Psoas muscle (tissue), 8 donors: ENCODE results near the gene KRTAP10-12. TPM values are rescaled to one million over a fixed set of nuclear protein-coding genes. Genes with fewer than 3 reads are reported as not detected.

Experiments used
- ATAC-seq, 4 donors: fragments of 200-7000 bp; cut with Tn5 transposase; one replicate each; pipeline ENCODE4 v1.9.1; 2020; ENCODE audit warnings: moderate library complexity in 3 of 4, mild to moderate bottlenecking in 2 of 4
- DNase-seq, 2 donors: peaks; one replicate each; pipeline ENCODE4 v3.0.0-alpha.2; 2020
- H3K27ac ChIP-seq: fragments of 200-600 bp; one replicate; pipeline ENCODE4 v1.8.0; 2022
- H3K27me3 ChIP-seq, 3 donors: fragments of 200-600 bp in 1 of 3; one replicate each; pipeline versions ENCODE4 v1.6.1 to v1.8.0; 2013 to 2022; ENCODE audit warnings: low read length in 2 of 3, mild to moderate bottlenecking in 2 of 3, moderate library complexity in 1 of 3; ENCODE audit not compliant: insufficient read depth in 3 of 3
- H3K36me3 ChIP-seq, 2 donors: fragments of 200-600 bp in 1 of 2; one replicate each; pipeline versions ENCODE4 v1.6.1 to v1.8.0; 2013 to 2022; ENCODE audit warnings: low read depth in 1 of 2, mild to moderate bottlenecking in 1 of 2, moderate library complexity in 1 of 2; ENCODE audit not compliant: insufficient read depth in 1 of 2
- H3K4me1 ChIP-seq: fragments of 200-600 bp; one replicate; pipeline ENCODE4 v1.8.0; 2022
- H3K4me3 ChIP-seq: fragments of 200-600 bp; one replicate; pipeline ENCODE4 v1.8.0; 2022; ENCODE audit warnings: mild to moderate bottlenecking
- H3K9me3 ChIP-seq: fragments of 200-600 bp; one replicate; pipeline ENCODE4 v1.8.0; 2022
- WGBS, 3 donors: extraction: QIAGEN DNeasy Blood & Tissue Kit; methylation state at CpG; one replicate each; pipeline versions ENCODE4 v1.1.6 to v1.1.7; 2013; 5-methylcytosine and 5-hydroxymethylcytosine counted together
- intact Hi-C, 2 donors: fragments of 100-400 bp; cut with DNase I; formaldehyde crosslinking; loops; one replicate each; pipeline versions ENCODE4 v1.11.0 to v1.14.2; 2022
- polyA plus RNA-seq, 3 donors: library from polyadenylated mRNA; stranded (reverse); fragments of 200-250 nt; gene quantifications; one replicate each; pipeline ENCODE4 v1.2.3, GENCODE V29; 2013
- total RNA-seq, 4 donors: library from RNA; stranded (reverse); fragmentation: NEBNext Ultra II Directional in 2 of 4; extraction: Animal tissue kit (Norgen Biotek cat#: 25700) in 2 of 4; gene quantifications; one replicate each; pipeline versions ENCODE4 v1.2.1 to v1.2.4, GENCODE V29; 2021 to 2023
- TF ChIP-seq, protein P1 (sequence below): fragments of 200-600 bp; IDR thresholded peaks from one replicate; pipeline ENCODE4 v1.8.0; 2022; ENCODE audit warnings: antibody characterized with exemption
- donor health status: healthy with polysubstance abuse.
- donor health status: DM: no; HTN: no; CAD: no; lungs with moderate emphysema.
- donor health status: Bipolar disorder and iron deficiency.
- donor health status: healthy.
- donor health status: DM: yes; HTN: yes; CAD: no.
- donor health status: DM: no; HTN: no; CAD: no.
- donor health status: DM: no; HTN: no; CAD: no.
- donor health status: DM: yes; HTN: yes; CAD: no.

The KRTAP10-12 gene
- total and polyA plus RNA-seq, 7 donors, result not detected

DNA sequence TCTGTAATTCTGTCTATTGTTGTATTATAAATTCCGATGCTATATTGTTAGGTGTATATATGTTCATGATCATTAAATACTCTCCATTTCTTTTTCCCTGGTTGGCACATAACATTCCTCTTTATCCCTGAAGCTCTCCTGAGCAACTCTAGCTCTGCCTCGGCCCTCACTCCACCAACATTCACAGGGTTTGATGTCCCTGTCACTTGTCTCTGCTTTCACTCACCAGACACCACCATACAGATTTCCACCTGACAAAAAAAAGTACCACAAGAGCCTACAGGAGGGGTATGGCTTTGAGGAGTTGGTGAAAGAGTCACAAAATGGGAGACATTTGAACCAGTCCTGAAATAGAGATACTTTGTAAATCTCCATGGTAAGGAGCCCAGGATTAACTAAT lies 23.2 kb downstream of the KRTAP10-12 start:
- Histone ChIP-seq H3K9me3 (no peaks in the 10 kb centered on the region), H3K27ac (no peak overlapping the region), H3K4me3 (no peak overlapping the region), H3K4me1 (no peaks in the 10 kb centered on the region), H3K27me3 (peaks cover 0 to 67% (median 8%) of the 10 kb centered on the region in 3 donors), H3K36me3 (no peaks in the 10 kb centered on the region)
- ATAC-seq (no peak), DNase-seq (no peak)
- WGBS, 3 donors, result 88 to 92% (median 90%) methylated on average over 2 of the region's 2 CpGs
- intact Hi-C loops, result no loop called here
- TF ChIP-seq, protein P1, sequence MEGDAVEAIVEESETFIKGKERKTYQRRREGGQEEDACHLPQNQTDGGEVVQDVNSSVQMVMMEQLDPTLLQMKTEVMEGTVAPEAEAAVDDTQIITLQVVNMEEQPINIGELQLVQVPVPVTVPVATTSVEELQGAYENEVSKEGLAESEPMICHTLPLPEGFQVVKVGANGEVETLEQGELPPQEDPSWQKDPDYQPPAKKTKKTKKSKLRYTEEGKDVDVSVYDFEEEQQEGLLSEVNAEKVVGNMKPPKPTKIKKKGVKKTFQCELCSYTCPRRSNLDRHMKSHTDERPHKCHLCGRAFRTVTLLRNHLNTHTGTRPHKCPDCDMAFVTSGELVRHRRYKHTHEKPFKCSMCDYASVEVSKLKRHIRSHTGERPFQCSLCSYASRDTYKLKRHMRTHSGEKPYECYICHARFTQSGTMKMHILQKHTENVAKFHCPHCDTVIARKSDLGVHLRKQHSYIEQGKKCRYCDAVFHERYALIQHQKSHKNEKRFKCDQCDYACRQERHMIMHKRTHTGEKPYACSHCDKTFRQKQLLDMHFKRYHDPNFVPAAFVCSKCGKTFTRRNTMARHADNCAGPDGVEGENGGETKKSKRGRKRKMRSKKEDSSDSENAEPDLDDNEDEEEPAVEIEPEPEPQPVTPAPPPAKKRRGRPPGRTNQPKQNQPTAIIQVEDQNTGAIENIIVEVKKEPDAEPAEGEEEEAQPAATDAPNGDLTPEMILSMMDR, result no peak

DNA sequence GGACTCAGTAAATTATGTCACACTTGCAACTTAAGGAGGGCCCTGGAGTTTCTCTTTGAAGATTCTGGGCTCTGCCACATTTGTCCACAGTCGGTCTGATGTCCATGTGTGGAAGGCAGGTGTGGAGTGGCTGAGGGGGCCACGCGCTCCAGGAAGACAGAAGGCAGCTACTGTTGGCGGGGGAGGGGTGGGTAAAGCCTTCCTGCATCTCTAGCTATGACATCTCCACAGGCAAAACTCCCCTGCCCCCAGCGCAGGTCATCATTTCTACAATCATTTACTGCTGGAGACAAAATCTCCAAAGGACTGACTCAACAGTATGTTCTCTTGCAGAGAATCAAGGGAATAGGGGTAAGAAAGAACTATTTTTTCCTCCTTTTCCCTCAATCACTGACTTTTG lies 25.8 kb downstream of the KRTAP10-12 start:
- peaks cover 0 to 84% (median 10%) of the 10 kb centered on the region in 3 donors for H3K27me3 ChIP-seq
- H3K4me3 ChIP-seq, result no peak overlapping the region
- H3K27ac ChIP-seq, result no peak overlapping the region
- DNase-seq (no peak), ATAC-seq (no peak)
- intact Hi-C loops, result no loop called here
- TF ChIP-seq, protein P1, result no peak
- 46 to 58% (median 56%) methylated on average over 5 of the region's 5 CpGs for WGBS, 3 donors
- no peaks in the 10 kb centered on the region for H3K36me3 ChIP-seq
- no peaks in the 10 kb centered on the region for H3K4me1 ChIP-seq
- no peaks in the 10 kb centered on the region for H3K9me3 ChIP-seq

DNA sequence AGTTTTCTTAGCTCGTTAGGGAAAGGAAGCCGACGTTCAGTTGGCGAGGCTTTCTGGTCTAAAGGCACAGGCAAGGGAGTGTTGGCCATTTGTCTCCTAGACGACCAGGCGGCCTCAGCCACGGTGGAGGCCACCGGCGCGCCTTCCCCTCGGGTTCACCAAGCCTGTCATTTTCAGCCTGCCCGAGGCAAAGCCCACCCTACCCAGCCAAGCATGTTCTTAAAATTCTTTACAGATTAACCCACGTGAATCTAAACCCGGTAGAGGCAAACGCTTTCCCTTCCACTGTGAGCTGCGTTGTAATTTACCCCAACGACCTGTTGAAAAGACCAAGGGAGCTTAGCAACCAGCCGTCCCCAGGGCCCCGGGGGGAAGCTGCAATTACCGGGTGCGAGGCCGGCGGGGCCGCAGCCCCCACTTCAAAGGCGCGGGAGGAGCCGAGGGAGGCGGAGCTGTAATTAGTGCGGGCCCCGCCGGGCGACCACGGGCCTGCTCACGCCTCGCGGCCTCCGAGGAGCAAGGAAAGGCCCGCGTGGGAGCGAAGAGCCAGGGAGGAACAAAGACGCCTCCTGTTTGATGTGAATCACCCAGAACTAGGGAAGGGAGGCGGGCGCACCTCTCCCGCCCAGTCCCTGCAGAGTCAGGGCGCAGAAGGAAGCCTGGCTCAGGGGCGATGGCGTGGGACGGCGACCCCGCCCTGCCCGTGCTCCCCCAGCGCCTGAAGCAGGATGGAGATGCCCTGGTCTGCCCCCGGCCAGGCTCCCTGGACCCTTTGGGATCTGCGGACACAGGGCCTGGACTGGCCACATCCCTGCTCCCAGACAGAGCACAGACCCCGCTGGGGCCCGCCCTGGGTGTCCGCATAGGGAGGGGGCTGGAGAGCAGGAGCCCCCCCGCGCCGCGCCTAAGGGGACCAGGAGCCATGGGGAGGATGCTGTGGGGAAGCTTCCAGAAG lies 26.5 kb downstream of the KRTAP10-12 start:
- Histone ChIP-seq H3K4me3 (no peak overlapping the region), H3K27me3 (peaks cover 0 to 78% (median 10%) of the 10 kb centered on the region in 3 donors), H3K36me3 (no peaks in the 10 kb centered on the region), H3K9me3 (no peaks in the 10 kb centered on the region), H3K4me1 (no peaks in the 10 kb centered on the region), H3K27ac (no peak overlapping the region)
- ATAC-seq (no peak), DNase-seq (no peak)
- intact Hi-C loops, result no loop called here
- TF ChIP-seq, protein P1, result no peak
- 17 to 18% (median 18%) methylated on average over 55 to 61 of the region's 61 CpGs for WGBS, 3 donors

DNA sequence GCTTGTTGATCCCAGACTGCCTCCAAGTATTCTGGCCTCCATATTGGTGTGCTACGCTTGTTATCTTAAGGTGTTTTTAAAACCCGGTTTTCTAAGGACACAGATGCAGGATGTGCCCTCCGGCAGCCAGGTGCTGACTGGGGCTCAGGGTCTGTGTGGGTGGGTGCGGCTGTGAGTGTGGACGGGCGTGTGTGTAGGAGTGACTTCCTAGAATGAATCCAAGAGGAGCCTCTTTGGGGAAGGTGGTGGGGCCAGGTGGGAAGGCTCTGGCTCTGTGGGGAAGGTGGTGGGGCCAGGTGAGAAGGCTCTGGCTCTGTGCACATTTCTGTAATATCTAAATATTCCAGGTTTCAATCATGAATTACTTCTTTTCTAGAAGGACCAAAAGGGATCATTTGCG lies 27.2 kb downstream of the KRTAP10-12 start:
- intact Hi-C loops, result no loop called here
- no peak overlapping the region for H3K4me3 ChIP-seq
- TF ChIP-seq, protein P1, result no peak
- WGBS, 3 donors, result 83 to 87% (median 87%) methylated on average over 7 of the region's 7 CpGs
- H3K36me3 ChIP-seq, result no peaks in the 10 kb centered on the region
- ATAC-seq (no peak), DNase-seq (no peak)
- H3K4me1 ChIP-seq, result no peaks in the 10 kb centered on the region
- H3K27ac ChIP-seq, result no peak overlapping the region
- H3K9me3 ChIP-seq, result no peaks in the 10 kb centered on the region
- peaks cover 0 to 71% (median 10%) of the 10 kb centered on the region in 3 donors for H3K27me3 ChIP-seq
